Duodenal mucosa (tissue), 2 donors: ENCODE data around the gene ZNF385C.

Experiments
- H3K27ac ChIP-seq: one replicate; pipeline ENCODE4 v1.7.0; 2013; ENCODE audit warnings: low read depth, low read length
- H3K27me3 ChIP-seq, 2 donors: one replicate each; pipeline ENCODE4 v1.7.0; 2013; ENCODE audit warnings: low read length in 2 of 2, control low read depth in 1 of 2; ENCODE audit not compliant: insufficient read depth in 2 of 2, control insufficient read depth in 1 of 2
- H3K36me3 ChIP-seq, 2 donors: one replicate each; pipeline ENCODE4 v1.7.0; 2013; ENCODE audit warnings: low read length in 2 of 2, control low read depth in 1 of 2; ENCODE audit not compliant: insufficient read depth in 2 of 2, control insufficient read depth in 1 of 2
- H3K4me1 ChIP-seq, 2 donors: one replicate each; pipeline ENCODE4 v1.7.0; 2013; ENCODE audit warnings: low read length in 2 of 2, control low read depth in 1 of 2; ENCODE audit not compliant: insufficient read depth in 2 of 2, control insufficient read depth in 1 of 2
- H3K4me3 ChIP-seq, 2 donors: one replicate each; pipeline ENCODE4 v1.7.0; 2013; ENCODE audit warnings: low read length in 2 of 2, low read depth in 1 of 2
- H3K9ac ChIP-seq, 2 donors: one replicate each; pipeline ENCODE4 v1.7.0; 2013; ENCODE audit warnings: low read length in 2 of 2, low read depth in 1 of 2
- H3K9me3 ChIP-seq, 2 donors: one replicate each; pipeline ENCODE4 v1.7.0; 2013; ENCODE audit warnings: low read length in 2 of 2, control low read depth in 1 of 2; ENCODE audit not compliant: control insufficient read depth in 1 of 2

Gene ZNF385C

GRCh38 chr17:42077755-42078154, 20.5 kb downstream of the ZNF385C start:
- H3K27me3 ChIP-seq = peaks cover 0 to 4% of the 10 kb centered on the region in 2 donors
- no peak overlapping the region for H3K9ac ChIP-seq
- no peaks in the 10 kb centered on the region for H3K4me1 ChIP-seq
- H3K36me3 ChIP-seq = no peaks in the 10 kb centered on the region
- no peak overlapping the region for H3K27ac ChIP-seq
- H3K4me3 ChIP-seq = no peak overlapping the region
- no peaks in the 10 kb centered on the region for H3K9me3 ChIP-seq

GRCh38 chr17:42076797-42077559, 21.3 kb downstream of the ZNF385C start:
- Histone ChIP-seq H3K4me1 (peaks cover 0 to 2% of the 10 kb centered on the region in 2 donors), H3K9ac (no peak overlapping the region), H3K36me3 (no peaks in the 10 kb centered on the region), H3K27ac (no peak overlapping the region), H3K4me3 (no peak overlapping the region), H3K27me3 (peaks cover 3 to 9% of the 10 kb centered on the region in 2 donors), H3K9me3 (no peaks in the 10 kb centered on the region)

- Histone ChIP-seq H3K4me3 (no peak overlapping the region), H3K27me3 (peaks cover 14 to 21% of the 10 kb centered on the region in 2 donors), H3K9ac (no peak overlapping the region), H3K9me3 (no peaks in the 10 kb centered on the region), H3K27ac (no peak overlapping the region), H3K36me3 (no peaks in the 10 kb centered on the region), H3K4me1 (peaks cover 0 to 4% of the 10 kb centered on the region in 2 donors)
Observed at GRCh38 chr17:42075789-42076188, 22.5 kb downstream of the ZNF385C start.

- peaks cover under 1 to 4% of the 10 kb centered on the region in 2 donors for H3K4me1 ChIP-seq
- H3K27me3 ChIP-seq = peaks cover 19 to 21% of the 10 kb centered on the region in 2 donors
- H3K9ac ChIP-seq = no peak overlapping the region
- no peaks in the 10 kb centered on the region for H3K9me3 ChIP-seq
- H3K27ac ChIP-seq = no peak overlapping the region
- H3K36me3 ChIP-seq = no peaks in the 10 kb centered on the region
- H3K4me3 ChIP-seq = peak overlapping the region in 1 of 2 donors; percentile 47
Observed at GRCh38 chr17:42072323-42073187, 25.7 kb downstream of the ZNF385C start.

- Histone ChIP-seq H3K36me3 (no peaks in the 10 kb centered on the region), H3K27me3 (peaks cover 19 to 21% of the 10 kb centered on the region in 2 donors), H3K4me3 (peak overlapping the region in 1 of 2 donors; percentile 47), H3K4me1 (peaks cover 3 to 4% of the 10 kb centered on the region in 2 donors), H3K9me3 (no peaks in the 10 kb centered on the region), H3K27ac (no peak overlapping the region), H3K9ac (no peak overlapping the region)
Observed at GRCh38 chr17:42071810-42072209, 26.5 kb downstream of the ZNF385C start.

- no peak overlapping the region for H3K9ac ChIP-seq
- no peaks in the 10 kb centered on the region for H3K36me3 ChIP-seq
- H3K27me3 ChIP-seq = peaks cover 19 to 21% of the 10 kb centered on the region in 2 donors
- H3K27ac ChIP-seq = no peak overlapping the region
- peaks cover 3 to 4% of the 10 kb centered on the region in 2 donors for H3K4me1 ChIP-seq
- H3K4me3 ChIP-seq = no peak overlapping the region
- H3K9me3 ChIP-seq = no peaks in the 10 kb centered on the region
Observed at GRCh38 chr17:42068979-42069378, 29.3 kb downstream of the ZNF385C start.

- Histone ChIP-seq H3K36me3 (no peaks in the 10 kb centered on the region), H3K27ac (no peak overlapping the region)
Observed at GRCh38 chr17:42067371-42068091, 30.7 kb downstream of the ZNF385C start.

GRCh38 chr17:42065201-42065600, 33.1 kb downstream of the ZNF385C start:
- Histone ChIP-seq H3K9me3 (no peaks in the 10 kb centered on the region), H3K9ac (no peak overlapping the region), H3K36me3 (no peaks in the 10 kb centered on the region), H3K27me3 (no peaks in the 10 kb centered on the region), H3K4me3 (no peak overlapping the region), H3K4me1 (peaks cover 2 to 5% of the 10 kb centered on the region in 2 donors), H3K27ac (no peak overlapping the region)

More at GRCh38 chr17:42067371-42068091, 30.7 kb downstream of the ZNF385C start:
- Histone ChIP-seq H3K4me3 (no peak overlapping the region), H3K9ac (no peak overlapping the region), H3K27me3 (peaks cover 19 to 21% of the 10 kb centered on the region in 2 donors), H3K4me1 (peaks cover 3 to 4% of the 10 kb centered on the region in 2 donors), H3K9me3 (no peaks in the 10 kb centered on the region)

GRCh38 chr17:42062681-42063080, 35.6 kb downstream of the ZNF385C start:
- H3K36me3 ChIP-seq = no peaks in the 10 kb centered on the region
- no peak overlapping the region for H3K27ac ChIP-seq
- no peaks in the 10 kb centered on the region for H3K27me3 ChIP-seq
- no peaks in the 10 kb centered on the region for H3K9me3 ChIP-seq
- peaks cover 6% of the 10 kb centered on the region in 2 donors for H3K4me1 ChIP-seq
- H3K4me3 ChIP-seq = no peak overlapping the region
- no peak overlapping the region for H3K9ac ChIP-seq
